Activated naive CD8-positive, alpha-beta T cell treated with anti-CD3 and anti-CD28 coated beads, Interleukin-2, amount 50 U/mL, for 16 hours (primary cell): ENCODE data around the gene CRTC1.

ENCODE experiments used
- DNase-seq: peaks from one replicate; pipeline ENCODE4 v3.0.0-alpha.2; 2020; ENCODE audit warnings: low read depth, low spot score

CRTC1 gene

DNA sequence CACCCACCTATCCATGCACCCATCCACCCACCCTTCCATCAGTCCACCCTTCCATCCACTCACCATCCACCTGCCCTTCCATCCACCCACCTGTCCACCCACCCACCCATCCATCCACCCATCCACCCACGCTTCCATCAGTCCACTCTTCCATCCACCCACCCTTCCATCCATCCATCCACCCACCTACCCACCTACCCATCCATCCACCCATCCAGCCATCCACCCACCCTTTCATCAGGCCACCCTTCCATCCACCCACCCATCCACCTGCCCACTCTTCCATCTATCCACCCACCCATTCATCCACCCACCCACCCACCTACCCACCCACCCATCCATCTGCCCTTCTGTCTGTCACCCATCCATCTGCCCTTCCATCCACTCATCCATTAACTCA, 29.6 kb upstream of the CRTC1 start:
- DNase-seq, result no peak

DNA sequence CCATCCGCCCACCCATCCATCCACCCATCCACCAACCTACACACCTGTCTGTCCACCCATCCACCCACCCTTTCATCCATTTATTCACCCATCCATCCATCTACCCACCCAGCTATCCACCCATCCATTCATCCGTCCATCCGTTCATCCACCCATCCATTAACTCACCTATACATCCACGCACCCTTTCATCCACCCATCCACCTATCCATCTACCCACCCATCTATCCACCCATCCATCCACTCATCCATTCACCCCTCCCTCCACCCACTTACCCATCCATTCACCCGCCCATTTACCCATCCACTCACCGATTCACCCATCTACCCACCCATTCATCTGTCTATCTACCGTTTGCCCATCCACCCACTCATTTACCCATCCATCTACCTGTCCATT, 29.0 kb upstream of the CRTC1 start:
- no peak for DNase-seq

DNA sequence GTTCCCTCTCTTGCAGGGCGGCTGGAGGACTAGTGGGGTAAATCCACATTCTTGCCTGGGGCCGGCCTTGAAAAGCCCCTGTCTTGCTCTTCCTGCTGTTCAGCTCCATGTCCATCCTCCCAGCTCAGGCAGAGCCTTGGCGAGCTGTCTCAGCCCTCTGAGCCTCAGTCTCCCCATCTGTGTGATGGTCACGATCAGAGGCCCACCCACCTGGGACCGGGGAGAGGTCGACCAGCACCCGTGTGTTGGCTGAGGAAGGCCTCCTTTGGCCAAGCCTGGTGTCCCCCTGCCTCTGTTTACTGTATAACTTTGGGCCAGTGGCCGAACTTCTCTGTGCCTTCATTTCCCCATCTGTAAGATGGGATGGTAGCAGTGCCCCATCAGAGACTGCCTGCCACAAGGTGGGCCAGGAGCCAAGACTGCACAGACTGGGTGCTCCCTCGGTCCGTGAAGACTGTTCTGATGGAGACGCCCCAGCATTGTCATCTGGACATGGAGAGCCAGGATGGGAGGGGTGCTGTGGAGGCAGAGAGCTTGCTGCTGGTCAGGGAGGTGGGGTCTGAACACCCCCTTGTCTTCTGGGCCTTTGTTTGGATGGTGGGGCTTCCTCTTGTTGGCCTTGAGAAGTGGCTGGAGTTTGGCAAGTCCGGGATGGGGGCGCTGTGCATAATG, 28.2 kb upstream of the CRTC1 start:
- no peak for DNase-seq

DNA sequence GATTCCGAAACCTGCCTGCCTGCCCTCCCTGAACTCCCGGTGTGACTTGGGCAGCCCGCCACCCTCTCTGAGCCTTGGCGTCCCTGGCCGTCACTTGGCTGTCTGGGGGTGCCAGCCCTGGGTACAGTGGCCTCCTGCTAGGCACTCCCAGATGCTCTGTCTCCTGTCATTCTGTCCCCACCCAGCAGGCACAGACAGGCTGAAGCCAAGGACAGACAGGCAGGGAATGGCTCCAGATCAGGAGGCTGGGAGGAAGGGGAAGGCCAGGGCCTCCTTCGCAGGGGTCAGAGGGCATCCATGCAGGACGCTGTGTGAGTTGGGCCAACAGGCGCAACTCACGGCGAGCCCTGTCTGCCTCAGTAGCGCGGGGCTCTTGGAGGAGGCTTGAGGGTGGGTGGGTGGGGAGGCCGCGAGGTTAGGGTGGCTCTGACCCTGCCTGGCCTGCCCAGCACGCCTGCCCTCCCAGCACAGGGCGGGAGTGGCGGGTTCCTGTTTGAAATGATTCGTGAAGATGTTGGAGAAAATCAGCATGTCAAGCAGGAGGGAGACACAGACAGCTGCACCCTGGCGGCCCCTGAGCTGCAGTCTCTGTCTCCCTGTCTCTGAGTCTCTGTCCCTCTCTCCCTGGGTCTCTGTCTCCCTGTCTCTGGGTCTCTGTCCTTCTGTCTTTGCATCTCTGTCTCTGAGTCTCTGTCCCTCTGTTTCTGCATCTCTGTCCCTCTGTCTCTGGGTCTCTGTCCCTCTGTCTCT, 27.0 kb upstream of the CRTC1 start:
- DNase-seq, result no peak

DNA sequence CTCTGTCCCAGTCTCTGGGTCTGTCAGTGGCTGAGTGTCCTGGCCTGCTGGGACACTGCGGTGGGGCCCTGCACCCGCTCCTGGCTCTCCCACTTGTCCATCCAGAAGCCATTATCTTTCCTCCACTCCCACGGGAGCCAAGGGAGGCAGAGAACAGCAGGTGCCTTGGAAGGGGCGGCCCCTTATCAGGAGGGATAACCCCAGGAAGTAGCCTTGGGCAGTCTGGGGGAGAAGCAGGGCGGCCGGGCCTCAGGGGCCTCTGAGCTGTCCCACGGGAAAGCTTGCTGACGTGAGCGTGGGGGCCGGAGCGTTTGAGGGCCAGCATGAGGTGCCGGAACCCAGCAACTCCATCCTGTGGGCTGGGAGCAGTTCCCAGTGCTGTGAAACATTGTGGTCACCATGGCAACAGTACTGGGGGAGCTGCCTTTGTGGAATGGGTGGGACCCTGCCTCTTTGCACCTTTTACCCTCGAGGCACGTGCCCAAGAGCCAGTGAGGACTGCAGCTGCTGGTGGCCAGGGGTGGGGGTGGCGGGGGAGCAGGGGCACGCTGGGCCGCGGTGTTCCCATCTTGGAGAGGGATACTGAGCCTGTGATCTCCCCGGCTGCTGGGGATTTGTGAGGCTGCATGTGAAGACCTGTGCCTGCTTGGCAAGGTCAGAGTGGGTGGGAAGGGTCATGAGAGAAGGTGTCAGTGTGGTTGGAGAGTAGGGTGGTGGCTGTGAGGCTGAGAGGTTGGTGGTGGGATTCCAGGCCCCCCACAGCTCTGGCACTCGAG, 25.7 kb upstream of the CRTC1 start:
- DNase-seq, result no peak

DNA sequence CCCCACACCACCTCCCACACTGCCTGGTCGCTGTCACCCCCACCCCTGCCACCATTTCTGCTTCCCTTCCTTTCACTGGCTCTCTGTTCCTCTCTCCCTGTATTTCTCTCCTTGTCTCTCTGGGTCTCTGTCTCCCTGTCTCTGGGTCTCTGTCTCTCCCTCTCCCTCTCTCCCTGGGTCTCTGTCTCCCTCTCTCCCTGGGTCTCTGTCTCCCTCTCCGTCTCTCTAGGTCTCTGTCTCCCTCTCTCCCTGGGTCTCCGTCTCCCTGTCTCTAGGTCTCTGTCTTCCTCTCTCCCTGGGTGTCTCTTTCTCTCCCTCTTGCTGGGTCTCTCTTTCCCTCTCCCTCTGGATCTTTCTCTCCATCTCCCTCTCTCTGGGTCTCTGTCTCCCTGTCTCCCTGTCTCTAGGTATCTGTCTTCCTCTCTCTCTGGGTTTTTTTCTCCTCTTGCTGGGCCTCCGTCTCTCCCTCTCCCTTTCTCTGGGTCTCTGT, 25.1 kb upstream of the CRTC1 start:
- no peak for DNase-seq

DNA sequence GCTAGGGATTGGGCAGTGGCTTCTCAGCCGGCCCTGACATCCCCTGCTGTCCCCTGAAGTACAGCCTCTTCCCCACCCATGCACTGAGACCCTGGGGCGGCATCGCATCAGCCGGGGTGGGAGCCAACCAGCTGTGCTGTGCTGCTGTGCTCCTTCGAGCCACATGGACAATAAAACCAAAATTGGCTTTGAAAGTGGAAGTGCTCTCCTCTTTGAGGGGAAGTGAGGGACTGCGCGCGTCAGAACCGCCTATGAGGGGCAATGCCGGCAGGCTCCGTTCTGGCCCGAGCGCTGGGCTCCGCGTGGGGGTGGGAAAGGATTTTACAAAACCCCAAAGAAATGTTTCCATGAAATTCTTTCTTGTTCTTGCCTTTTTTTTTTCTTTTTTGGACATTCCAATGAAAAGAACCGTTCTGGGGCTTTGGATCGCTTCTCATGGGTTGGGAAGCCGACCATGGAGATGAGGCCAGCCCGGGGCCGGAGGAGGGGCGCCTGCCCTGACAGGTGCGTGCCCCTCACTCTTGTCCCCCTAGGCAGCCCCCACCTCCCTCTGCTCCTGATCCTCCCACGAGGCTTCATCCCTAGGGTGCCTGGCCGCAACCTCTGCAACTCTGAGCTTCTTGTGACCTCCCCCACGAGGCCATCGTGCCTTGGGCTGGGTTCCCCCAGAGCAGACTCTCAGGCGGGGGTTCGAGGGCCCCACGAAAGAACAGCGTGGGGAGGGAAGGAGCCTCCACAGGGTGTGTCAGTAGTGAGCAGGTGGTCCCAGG, 24.0 kb upstream of the CRTC1 start:
- no peak for DNase-seq

DNA sequence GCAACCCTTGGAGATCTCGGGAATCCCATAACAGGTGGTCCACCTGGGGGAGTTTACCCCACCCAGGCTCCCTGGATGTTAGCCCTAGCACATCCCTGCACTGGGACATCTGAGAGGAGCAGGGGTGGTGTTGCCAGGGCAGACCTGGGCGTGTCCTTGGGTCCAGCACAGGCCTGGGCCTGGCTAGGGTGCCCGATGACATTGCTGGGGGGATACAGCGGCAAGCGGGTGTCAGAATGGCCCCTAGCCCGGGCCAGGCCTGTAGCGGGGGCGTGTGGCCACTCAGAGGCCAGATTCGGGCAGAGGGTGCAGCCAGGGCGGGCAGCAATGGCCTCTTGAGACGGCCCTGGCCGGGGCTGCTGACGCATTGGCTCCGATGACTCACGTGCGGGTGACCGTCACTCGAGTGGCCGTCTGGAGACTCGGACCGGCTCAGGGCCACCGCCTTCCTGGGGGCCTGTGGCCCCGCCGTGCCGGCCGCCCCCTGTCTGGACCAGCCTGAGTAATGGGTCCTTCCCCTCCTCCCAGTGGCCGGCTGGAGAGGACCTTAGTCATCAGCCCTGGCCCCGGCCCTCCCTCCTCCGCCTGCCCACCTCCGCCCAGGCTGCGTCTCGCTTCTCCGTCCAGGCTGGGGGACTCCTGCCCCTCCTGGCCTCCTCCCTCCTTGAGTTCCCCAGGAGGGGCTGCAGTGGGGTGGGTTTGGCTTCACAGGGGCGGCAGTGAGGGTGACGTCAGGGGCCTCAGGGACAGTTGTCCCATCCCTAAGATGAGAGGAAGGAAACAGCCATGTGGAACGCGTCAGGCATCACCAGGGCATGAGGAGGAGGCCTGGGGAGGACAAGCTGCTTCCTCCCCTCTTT, 23.2 kb upstream of the CRTC1 start:
- DNase-seq, result no peak

DNA sequence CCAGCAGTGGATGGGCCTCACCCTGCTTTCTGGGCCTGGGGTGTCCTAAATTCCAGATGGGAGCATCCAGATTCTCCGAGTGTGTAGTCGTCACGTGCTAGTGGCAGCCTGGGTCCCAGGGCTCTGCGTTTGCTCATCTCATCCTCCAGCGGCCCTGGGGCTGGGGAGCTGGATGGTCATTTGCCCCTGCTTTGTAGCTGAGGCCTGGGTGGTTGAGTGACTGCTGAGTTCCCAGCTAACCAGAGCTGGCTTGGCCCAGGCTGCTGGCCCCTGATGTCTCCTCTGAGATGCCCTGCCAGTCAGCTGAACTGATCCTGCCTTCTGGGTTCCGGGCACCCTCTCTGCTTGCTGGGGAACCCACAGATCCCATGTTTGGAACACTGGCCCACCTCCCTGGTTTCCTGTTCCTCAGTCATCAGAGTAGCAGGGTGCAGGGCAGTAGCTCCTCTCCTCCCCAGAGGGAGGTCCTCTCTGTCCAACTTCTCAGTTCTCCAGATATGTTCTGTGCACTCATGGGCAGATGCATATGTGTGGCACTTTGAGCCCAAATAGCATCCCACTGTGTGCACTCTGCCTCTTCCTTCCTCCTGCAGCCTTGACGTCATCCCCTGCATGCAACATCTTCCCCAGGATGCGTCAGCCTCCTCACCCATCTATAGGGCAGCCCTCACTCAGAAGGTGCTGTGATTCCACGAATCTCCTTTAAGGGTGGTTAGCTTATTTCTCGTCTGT, 22.4 kb upstream of the CRTC1 start:
- DNase-seq, result no peak

DNA sequence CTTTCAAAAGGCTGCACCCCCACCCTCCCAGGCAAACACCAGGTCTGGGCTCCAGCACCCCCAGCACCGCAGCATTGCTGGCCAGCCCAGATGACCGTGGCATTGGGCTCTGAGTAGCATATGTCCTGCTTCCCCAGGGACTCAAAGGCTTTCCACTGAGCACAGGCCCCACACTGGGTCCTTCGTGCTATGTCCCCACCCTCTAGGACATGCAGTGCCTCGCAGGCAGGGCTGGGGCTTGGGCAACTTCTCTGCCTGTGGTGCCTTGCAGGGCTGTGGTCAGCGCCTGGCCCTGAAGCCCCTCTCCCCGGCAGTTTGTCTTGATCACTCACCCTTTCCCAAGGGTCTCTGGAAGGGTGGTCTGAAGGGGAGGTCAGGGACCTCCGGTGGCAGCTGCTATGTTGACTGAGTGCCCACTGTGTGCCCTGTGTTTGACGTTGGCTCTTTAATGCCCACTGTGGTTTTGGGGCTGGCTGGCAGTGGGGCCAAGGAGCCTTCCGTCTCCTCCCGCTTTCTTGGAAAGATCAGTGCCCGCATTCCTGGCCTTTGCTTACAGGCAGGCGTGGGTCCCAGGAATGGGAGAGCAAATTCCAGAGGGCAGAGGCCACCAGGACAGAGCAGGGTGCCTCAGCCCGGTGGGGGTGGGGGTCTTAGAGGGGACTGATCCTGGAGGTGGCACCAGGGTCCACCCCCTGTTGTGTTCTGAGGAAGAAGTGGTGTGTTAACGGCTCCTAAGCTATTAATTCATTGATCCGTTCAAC, 20.3 kb upstream of the CRTC1 start:
- DNase-seq, result no peak

DNA sequence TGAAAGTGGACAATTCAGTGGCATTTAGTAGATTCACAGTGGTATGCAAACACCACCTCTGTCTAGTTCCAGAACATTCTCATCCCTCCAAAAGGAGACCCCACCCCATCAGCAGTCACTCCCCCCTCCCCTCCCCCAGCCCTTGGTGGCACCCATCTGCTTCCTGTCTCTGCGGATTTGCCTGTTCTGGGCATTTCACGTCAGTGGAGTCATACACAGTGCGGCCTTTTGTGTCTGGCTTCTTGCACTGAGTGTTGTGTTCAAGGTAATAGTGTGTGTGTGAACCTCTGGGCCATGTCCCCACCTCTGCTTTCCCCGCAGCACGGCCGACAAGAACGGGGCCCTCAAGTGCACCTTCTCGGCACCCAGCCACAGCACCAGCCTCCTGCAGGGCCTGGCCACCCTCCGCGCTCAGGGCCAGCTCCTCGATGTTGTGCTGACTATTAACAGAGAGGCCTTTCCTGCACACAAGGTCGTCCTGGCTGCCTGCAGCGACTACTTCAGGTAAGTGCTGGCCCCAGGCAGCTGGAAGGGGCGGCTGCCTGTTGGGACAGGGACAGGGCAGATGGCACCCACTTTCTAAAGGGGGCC, 19.4 kb upstream of the CRTC1 start:
- DNase-seq, result no peak

DNA sequence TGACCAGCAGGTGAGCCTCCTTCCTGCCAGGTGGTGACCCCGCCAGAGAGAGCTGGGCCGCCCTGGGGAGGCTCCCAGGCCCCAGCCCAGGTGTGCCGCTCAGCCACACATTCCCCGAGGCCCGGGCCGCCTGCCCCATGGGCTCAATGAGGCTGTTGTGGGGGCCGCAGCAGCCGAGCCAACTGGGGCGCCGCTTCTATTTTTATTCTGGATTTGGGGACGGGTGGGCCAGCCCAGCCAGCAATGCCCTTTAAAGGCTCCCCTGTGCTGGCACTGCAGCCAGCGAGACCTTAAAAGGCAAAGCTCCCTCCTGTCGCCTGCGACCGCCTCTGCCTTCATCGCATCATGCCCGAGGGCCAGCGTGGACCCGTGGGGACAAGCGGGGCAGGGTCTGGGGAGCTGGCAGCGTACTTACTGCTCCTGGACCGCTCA, 17.7 kb upstream of the CRTC1 start:
- no peak for DNase-seq

DNA sequence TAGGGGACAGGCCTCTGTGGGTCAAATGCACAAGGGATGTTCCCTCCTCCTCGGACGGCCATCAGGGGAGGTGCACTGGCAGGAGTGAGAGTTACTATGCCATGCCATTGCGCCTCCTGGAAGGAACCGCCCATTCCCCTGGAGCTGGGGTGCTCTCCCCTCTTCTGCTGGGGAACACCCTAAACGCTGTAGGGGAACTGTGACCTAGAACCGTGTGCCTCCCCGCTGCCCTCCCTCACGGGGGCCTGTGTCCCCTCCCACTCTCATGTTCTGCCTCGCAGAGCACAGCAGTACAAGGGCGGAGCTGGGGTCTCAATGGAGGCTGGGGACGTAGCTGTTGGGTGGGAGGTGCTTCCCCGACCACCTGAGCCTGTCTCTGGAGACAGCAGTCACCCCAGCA, 17.2 kb upstream of the CRTC1 start:
- no peak for DNase-seq

DNA sequence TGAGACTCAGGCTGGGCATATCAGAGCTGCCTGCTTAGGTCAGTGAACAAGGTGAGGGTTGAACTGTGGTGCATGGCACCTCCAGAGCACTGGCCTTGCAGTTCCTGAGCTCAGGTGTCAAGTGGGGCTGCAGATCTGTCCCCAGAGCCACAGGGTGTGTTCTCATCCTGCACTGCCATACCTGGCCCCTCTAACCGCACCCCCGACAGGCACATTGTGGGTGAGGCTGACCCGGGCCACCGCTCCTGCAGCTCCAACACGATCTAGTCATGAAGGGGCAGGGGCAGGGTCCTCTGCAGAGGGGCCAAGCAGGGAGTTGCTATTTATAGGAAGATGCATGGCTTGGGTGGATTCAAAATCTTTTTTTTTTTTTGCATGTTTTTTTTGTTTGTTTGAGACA, 16.7 kb upstream of the CRTC1 start:
- no peak for DNase-seq

DNA sequence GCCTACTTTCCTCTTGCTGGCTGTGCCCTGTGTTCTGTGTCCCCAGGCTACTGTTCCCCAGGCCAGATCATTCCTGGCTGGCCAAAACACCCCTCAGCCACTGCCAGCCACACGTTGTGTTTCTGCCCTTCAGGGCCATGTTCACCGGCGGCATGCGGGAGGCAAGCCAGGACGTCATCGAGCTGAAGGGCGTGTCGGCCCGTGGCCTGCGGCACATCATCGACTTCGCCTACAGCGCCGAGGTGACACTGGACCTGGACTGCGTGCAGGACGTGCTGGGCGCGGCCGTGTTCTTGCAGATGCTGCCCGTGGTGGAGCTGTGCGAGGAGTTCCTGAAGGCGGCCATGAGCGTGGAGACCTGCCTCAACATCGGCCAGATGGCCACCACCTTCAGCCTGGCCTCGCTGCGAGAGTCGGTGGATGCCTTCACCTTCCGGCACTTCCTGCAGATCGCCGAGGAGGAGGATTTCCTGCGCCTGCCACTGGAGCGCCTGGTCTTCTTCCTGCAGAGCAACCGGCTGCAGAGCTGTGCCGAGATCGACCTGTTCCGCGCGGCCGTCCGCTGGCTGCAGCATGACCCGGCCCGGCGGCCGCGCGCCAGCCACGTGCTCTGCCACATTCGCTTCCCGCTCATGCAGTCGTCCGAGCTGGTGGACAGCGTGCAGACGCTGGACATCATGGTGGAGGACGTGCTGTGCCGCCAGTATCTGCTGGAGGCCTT, 15.8 kb upstream of the CRTC1 start:
- DNase-seq, result no peak

DNA sequence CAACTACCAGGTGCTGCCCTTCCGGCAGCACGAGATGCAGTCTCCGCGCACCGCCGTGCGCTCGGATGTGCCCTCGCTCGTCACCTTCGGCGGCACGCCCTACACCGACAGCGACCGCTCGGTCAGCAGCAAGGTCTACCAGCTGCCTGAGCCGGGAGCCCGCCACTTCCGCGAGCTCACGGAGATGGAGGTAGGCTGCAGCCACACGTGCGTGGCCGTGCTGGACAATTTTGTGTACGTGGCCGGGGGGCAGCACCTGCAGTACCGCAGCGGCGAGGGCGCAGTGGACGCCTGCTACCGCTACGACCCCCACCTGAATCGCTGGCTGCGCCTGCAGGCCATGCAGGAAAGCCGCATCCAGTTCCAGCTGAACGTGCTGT, 15.2 kb upstream of the CRTC1 start:
- no peak for DNase-seq

DNA sequence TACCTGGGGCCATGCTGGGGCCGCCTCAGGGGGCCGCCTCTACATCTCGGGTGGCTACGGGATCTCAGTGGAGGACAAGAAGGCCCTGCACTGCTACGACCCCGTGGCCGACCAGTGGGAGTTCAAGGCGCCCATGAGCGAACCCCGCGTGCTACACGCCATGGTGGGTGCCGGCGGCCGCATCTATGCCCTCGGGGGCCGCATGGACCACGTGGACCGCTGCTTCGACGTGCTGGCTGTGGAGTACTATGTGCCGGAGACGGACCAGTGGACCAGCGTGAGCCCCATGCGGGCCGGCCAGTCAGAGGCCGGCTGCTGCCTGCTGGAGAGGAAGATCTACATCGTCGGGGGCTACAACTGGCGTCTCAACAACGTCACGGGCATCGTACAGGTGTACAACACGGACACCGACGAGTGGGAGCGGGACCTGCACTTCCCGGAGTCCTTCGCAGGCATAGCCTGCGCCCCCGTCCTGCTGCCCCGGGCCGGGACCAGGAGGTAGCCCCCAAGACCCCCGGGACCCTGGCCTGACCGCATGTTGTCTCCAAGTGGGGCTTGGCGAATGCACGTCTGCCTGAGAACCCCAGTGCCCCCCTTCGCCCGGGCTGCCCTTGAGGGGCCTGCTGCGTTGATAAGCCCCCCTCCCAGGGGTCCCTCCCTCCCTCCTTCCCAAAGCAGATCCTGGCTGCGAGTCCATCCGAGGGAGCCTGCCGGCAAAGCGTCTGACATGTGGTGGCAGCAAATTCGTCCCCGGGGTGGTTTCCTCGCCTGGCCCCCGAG, 14.5 kb upstream of the CRTC1 start:
- DNase-seq, result no peak

DNA sequence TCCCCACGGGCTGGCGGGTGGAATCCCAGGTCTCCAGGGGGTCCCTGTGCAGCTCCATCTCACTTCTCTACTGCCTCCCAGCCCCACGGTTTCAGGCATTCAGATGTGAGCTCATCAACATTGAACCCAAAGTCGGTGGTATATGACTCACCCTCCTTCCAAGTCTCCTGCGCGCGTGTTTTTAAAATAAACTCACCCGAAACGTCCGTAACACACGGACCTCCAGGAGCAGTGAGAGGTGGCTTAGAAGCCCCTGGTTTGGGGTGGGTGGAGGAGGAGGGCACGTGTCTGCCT, 14.0 kb upstream of the CRTC1 start:
- DNase-seq, result no peak
